ENCODE results near the gene MRPL37.
A peak's percentile ranks its signal among the peaks of the same experiment; 100 is the strongest.
"Not testable (repeated sequence)": the region's sequence is repeated elsewhere in the genome, so short reads cannot be mapped to it uniquely, and the experiment has no call there.

The MRPL37 gene

GRCh38 chr1:54180701-54181360 lies 19.1 kb upstream of the MRPL37 start:
- DNase-seq, result no peak
- peaks cover 9% of the 10 kb centered on the region for H3K36me3 Mint-ChIP-seq
- CTCF ChIA-PET, result interaction anchor here (0.7 to 3.5 kb wide), 15 partner anchors 8 to 318 kb away, joined by 3 to 23 read pairs (median 4); no protein-coding TSS in a partner anchor
- no peak overlapping the region for H3K27ac Mint-ChIP-seq
- no peaks in the 10 kb centered on the region for H3K4me1 Mint-ChIP-seq
- H3K27me3 Mint-ChIP-seq, result no peaks in the 10 kb centered on the region
- H3K9me3 Mint-ChIP-seq, result no peaks in the 10 kb centered on the region
- H3K4me3 Mint-ChIP-seq, result no peak overlapping the region

GRCh38 chr1:54186056-54186455 lies 13.9 kb upstream of the MRPL37 start:
- H3K27ac Mint-ChIP-seq, result no peak overlapping the region
- CTCF ChIA-PET, result no interaction called here

GRCh38 chr1:54188291-54188690 lies 11.7 kb upstream of the MRPL37 start:
- Mint-ChIP-seq H3K27ac (no peak overlapping the region), H3K27me3 (no peaks in the 10 kb centered on the region), H3K4me3 (no peak overlapping the region), H3K9me3 (no peaks in the 10 kb centered on the region), H3K36me3 (peaks cover 12% of the 10 kb centered on the region), H3K4me1 (no peaks in the 10 kb centered on the region)
- no peak for DNase-seq
- CTCF ChIA-PET, result no interaction called here

More at GRCh38 chr1:54186056-54186455, 13.9 kb upstream of the MRPL37 start:
- H3K27me3 Mint-ChIP-seq, result no peaks in the 10 kb centered on the region
- no peaks in the 10 kb centered on the region for H3K9me3 Mint-ChIP-seq
- no peak for DNase-seq
- H3K4me1 Mint-ChIP-seq, result no peaks in the 10 kb centered on the region
- H3K4me3 Mint-ChIP-seq, result no peak overlapping the region
- H3K36me3 Mint-ChIP-seq, result peaks cover 11% of the 10 kb centered on the region

- no peaks in the 10 kb centered on the region for H3K9me3 Mint-ChIP-seq
- peaks cover 10% of the 10 kb centered on the region for H3K36me3 Mint-ChIP-seq
- H3K27ac Mint-ChIP-seq, result no peak overlapping the region
- H3K4me3 Mint-ChIP-seq, result no peak overlapping the region
- CTCF ChIA-PET, result no interaction called here
- DNase-seq, result no peak
- H3K27me3 Mint-ChIP-seq, result no peaks in the 10 kb centered on the region
- H3K4me1 Mint-ChIP-seq, result no peaks in the 10 kb centered on the region
Observed at GRCh38 chr1:54190526-54190925, 9.4 kb upstream of the MRPL37 start.

- Mint-ChIP-seq H3K27ac (no peak overlapping the region), H3K4me3 (no peak overlapping the region), H3K27me3 (no peaks in the 10 kb centered on the region), H3K9me3 (no peaks in the 10 kb centered on the region), H3K36me3 (peaks cover 9% of the 10 kb centered on the region), H3K4me1 (no peaks in the 10 kb centered on the region)
- no peak for DNase-seq
- CTCF ChIA-PET, result interaction anchor here (0.7 kb wide), 1 partner anchor 10 kb away, joined by 4 read pairs; no protein-coding TSS in a partner anchor
Observed at GRCh38 chr1:54191525-54191924, 8.4 kb upstream of the MRPL37 start.

- no peaks in the 10 kb centered on the region for H3K9me3 Mint-ChIP-seq
- peaks cover 6% of the 10 kb centered on the region for H3K36me3 Mint-ChIP-seq
- H3K27me3 Mint-ChIP-seq, result no peaks in the 10 kb centered on the region
- no peaks in the 10 kb centered on the region for H3K4me1 Mint-ChIP-seq
- CTCF ChIA-PET, result no interaction called here
- DNase-seq, result no peak
- H3K27ac Mint-ChIP-seq, result no peak overlapping the region
- no peak overlapping the region for H3K4me3 Mint-ChIP-seq
Observed at GRCh38 chr1:54193453-54193852, 6.5 kb upstream of the MRPL37 start.

- H3K4me1 Mint-ChIP-seq, result peaks cover 30% of the 10 kb centered on the region
- no peaks in the 10 kb centered on the region for H3K27me3 Mint-ChIP-seq
- H3K27ac Mint-ChIP-seq, result peak overlapping the region; percentile 79
- CTCF ChIA-PET, result no interaction called here
- H3K36me3 Mint-ChIP-seq, result peaks cover 12% of the 10 kb centered on the region
- no peaks in the 10 kb centered on the region for H3K9me3 Mint-ChIP-seq
- H3K4me3 Mint-ChIP-seq, result peak overlapping the region; percentile 92
- peak; percentile 28 for DNase-seq
Observed at GRCh38 chr1:54199151-54199764, 709 bp upstream of the MRPL37 start.

- H3K4me3 Mint-ChIP-seq, result peak overlapping the region; percentile 92
- DNase-seq, result no peak
- H3K9me3 Mint-ChIP-seq, result no peaks in the 10 kb centered on the region
- H3K4me1 Mint-ChIP-seq, result peaks cover 33% of the 10 kb centered on the region
- H3K36me3 Mint-ChIP-seq, result peaks cover 19% of the 10 kb centered on the region
- H3K27ac Mint-ChIP-seq, result peak overlapping the region; percentile 79
- CTCF ChIA-PET, result interaction anchor here (1.8 kb wide), 1 partner anchor 289 kb away, joined by 4 read pairs; no protein-coding TSS in a partner anchor
- H3K27me3 Mint-ChIP-seq, result no peaks in the 10 kb centered on the region
Observed at GRCh38 chr1:54200519-54200997, 591 bp downstream of the MRPL37 start.

- CTCF ChIA-PET, result no interaction called here
- H3K36me3 Mint-ChIP-seq, result peaks cover 40% of the 10 kb centered on the region
- peaks cover 30% of the 10 kb centered on the region for H3K4me1 Mint-ChIP-seq
Observed at GRCh38 chr1:54204199-54204598, 4.2 kb downstream of the MRPL37 start.

GRCh38 chr1:54207287-54207686 lies 7.3 kb downstream of the MRPL37 start:
- H3K4me1 Mint-ChIP-seq, result peaks cover 9% of the 10 kb centered on the region
- H3K9me3 Mint-ChIP-seq, result no peaks in the 10 kb centered on the region
- peaks cover 53% of the 10 kb centered on the region for H3K36me3 Mint-ChIP-seq
- no peaks in the 10 kb centered on the region for H3K27me3 Mint-ChIP-seq
- no peak overlapping the region for H3K27ac Mint-ChIP-seq
- CTCF ChIA-PET, result no interaction called here
- DNase-seq, result no peak
- no peak overlapping the region for H3K4me3 Mint-ChIP-seq

More at GRCh38 chr1:54204199-54204598, 4.2 kb downstream of the MRPL37 start:
- Mint-ChIP-seq H3K27me3 (no peaks in the 10 kb centered on the region), H3K9me3 (no peaks in the 10 kb centered on the region), H3K4me3 (no peak overlapping the region), H3K27ac (no peak overlapping the region)
- no peak for DNase-seq

GRCh38 chr1:54207896-54208295 lies 7.9 kb downstream of the MRPL37 start:
- H3K27ac Mint-ChIP-seq, H3K4me1 Mint-ChIP-seq, H3K9me3 Mint-ChIP-seq, CTCF ChIA-PET, H3K27me3 Mint-ChIP-seq, H3K4me3 Mint-ChIP-seq, DNase-seq: not testable (repeated sequence)
- H3K36me3 Mint-ChIP-seq, result peaks cover 50% of the 10 kb centered on the region

GRCh38 chr1:54212872-54213271 lies 12.9 kb downstream of the MRPL37 start:
- no peak for DNase-seq
- no peaks in the 10 kb centered on the region for H3K9me3 Mint-ChIP-seq
- H3K27ac Mint-ChIP-seq, result no peak overlapping the region
- CTCF ChIA-PET, result no interaction called here
- H3K4me1 Mint-ChIP-seq, result no peaks in the 10 kb centered on the region
- H3K4me3 Mint-ChIP-seq, result no peak overlapping the region
- no peaks in the 10 kb centered on the region for H3K27me3 Mint-ChIP-seq
- H3K36me3 Mint-ChIP-seq, result peaks cover 51% of the 10 kb centered on the region

- Mint-ChIP-seq H3K4me3 (no peak overlapping the region), H3K9me3 (no peaks in the 10 kb centered on the region), H3K27me3 (no peaks in the 10 kb centered on the region), H3K36me3 (peaks cover 49% of the 10 kb centered on the region), H3K27ac (no peak overlapping the region), H3K4me1 (no peaks in the 10 kb centered on the region)
- no peak for DNase-seq
- CTCF ChIA-PET, result no interaction called here
Observed at GRCh38 chr1:54215523-54215922, 15.6 kb downstream of the MRPL37 start.

- DNase-seq, result no peak
- Mint-ChIP-seq H3K4me1 (no peaks in the 10 kb centered on the region), H3K36me3 (peaks cover 47% of the 10 kb centered on the region), H3K27me3 (no peaks in the 10 kb centered on the region), H3K4me3 (no peak overlapping the region), H3K9me3 (no peaks in the 10 kb centered on the region), H3K27ac (no peak overlapping the region)
- CTCF ChIA-PET, result interaction anchor here (0.7 to 1.8 kb wide), 3 partner anchors 37 to 700 kb away, joined by 3 to 7 read pairs (median 3); no protein-coding TSS in a partner anchor
Observed at GRCh38 chr1:54218883-54219687, 19.1 kb downstream of the MRPL37 start.
